HEK293 (cell line): ENCODE data around the gene METTL2B.

Source experiments
- CTCF ChIA-PET: fragments of 350-600 bp; formaldehyde crosslinking; extraction: SDS; loops from one replicate; lab custom pipeline; 2021; ENCODE audit warnings: antibody characterized with exemption; lab: Yijun Ruan, JAX
- POLR2A ChIA-PET: fragments of 300-600 bp; formaldehyde crosslinking; extraction: SDS; loops from one replicate; lab custom pipeline; 2020; ENCODE audit warnings: antibody characterized with exemption, inconsistent platforms; lab: Yijun Ruan, JAX
- H3K27ac ChIP-seq: fragments of 200-500 bp; sonication (Bioruptor generic); 2 replicates; pipeline ENCODE4 v1.5.1; 2014; ENCODE audit warnings: low read depth, low read length, control low read depth, inconsistent platforms; ENCODE audit errors: extremely low read depth
- H3K36me3 ChIP-seq, 2 experiments: fragments of 200-500 bp in 1 of 2; sonication (Bioruptor generic) in 1 of 2; 1 replicate in 1 of 2; 2 replicates in 1 of 2; pipeline ENCODE4 v1.5.1; 2014 to 2017; ENCODE audit warnings: inconsistent platforms in 2 of 2, low read length in 2 of 2; ENCODE audit not compliant: control insufficient read depth in 2 of 2, insufficient read depth in 1 of 2
- H3K4me1 ChIP-seq: fragments of 200-500 bp; sonication (Bioruptor generic); 2 replicates; pipeline ENCODE4 v1.5.1; 2014; ENCODE audit warnings: mild to moderate bottlenecking, low read length, inconsistent platforms; ENCODE audit not compliant: control insufficient read depth, insufficient read depth
- H3K4me3 ChIP-seq: 2 replicates; pipeline ENCODE4 v1.5.1; 2011; ENCODE audit warnings: low read depth, mild to moderate bottlenecking, control low read depth, low read length, moderate library complexity
- H3K9me3 ChIP-seq: fragments of 200-500 bp; sonication (Bioruptor generic); 2 replicates; pipeline ENCODE4 v1.5.1; 2014; ENCODE audit warnings: low read depth, low read length, inconsistent platforms; ENCODE audit not compliant: control insufficient read depth, insufficient read depth
- FEZF1 ChIP-seq: fragments of 450-650 bp; formaldehyde crosslinking; IDR thresholded peaks from 2 replicates; pipeline ENCODE4 v1.5.1; 2016; ENCODE audit warnings: missing biosample characterization, missing genetic modification characterization
- OVOL3 ChIP-seq: fragments of 450-650 bp; formaldehyde crosslinking; IDR thresholded peaks from 2 replicates; pipeline ENCODE4 v1.5.1; 2016; ENCODE audit warnings: missing biosample characterization, missing genetic modification characterization
- WT1 ChIP-seq: fragments of 450-650 bp; formaldehyde crosslinking; IDR thresholded peaks from 2 replicates; pipeline ENCODE4 v1.5.1; 2016; ENCODE audit warnings: missing biosample characterization, missing genetic modification characterization
- ZFP69B ChIP-seq: fragments of 450-650 bp; formaldehyde crosslinking; IDR thresholded peaks from 2 replicates; pipeline ENCODE4 v1.5.1; 2016; ENCODE audit warnings: missing biosample characterization, missing genetic modification characterization
- ZNF157 ChIP-seq: fragments of 450-650 bp; formaldehyde crosslinking; IDR thresholded peaks from 2 replicates; pipeline ENCODE4 v1.5.1; 2016; ENCODE audit warnings: missing biosample characterization, missing genetic modification characterization
- ZNF175 ChIP-seq: fragments of 450-650 bp; formaldehyde crosslinking; IDR thresholded peaks from 2 replicates; pipeline ENCODE4 v1.5.1; 2016; ENCODE audit warnings: missing biosample characterization, missing genetic modification characterization
- ZNF2 ChIP-seq: fragments of 450-650 bp; formaldehyde crosslinking; IDR thresholded peaks from 2 replicates; pipeline ENCODE4 v1.5.1; 2016; ENCODE audit warnings: missing biosample characterization, missing genetic modification characterization
- ZNF292 ChIP-seq: fragments of 450-650 bp; formaldehyde crosslinking; IDR thresholded peaks from 2 replicates; pipeline ENCODE4 v1.5.1; 2016; ENCODE audit warnings: low read depth, missing biosample characterization, missing genetic modification characterization, borderline replicate concordance
- ZNF341 ChIP-seq: fragments of 450-650 bp; formaldehyde crosslinking; IDR thresholded peaks from 2 replicates; pipeline ENCODE4; 2016; ENCODE audit warnings: low read depth, missing biosample characterization, missing genetic modification characterization
- ZNF366 ChIP-seq: fragments of 450-650 bp; formaldehyde crosslinking; conservative IDR thresholded peaks from 2 replicates; pipeline ENCODE4 v1.5.1; 2016; ENCODE audit warnings: missing biosample characterization, missing genetic modification characterization
- ZNF473 ChIP-seq: fragments of 450-650 bp; formaldehyde crosslinking; IDR thresholded peaks from 2 replicates; pipeline ENCODE4 v1.5.1; 2017; ENCODE audit warnings: missing biosample characterization, missing genetic modification characterization
- ZNF610 ChIP-seq: fragments of 450-650 bp; formaldehyde crosslinking; IDR thresholded peaks from 2 replicates; pipeline ENCODE4 v1.5.1; 2016; ENCODE audit warnings: missing biosample characterization, missing genetic modification characterization, borderline replicate concordance
- ZNF621 ChIP-seq: fragments of 450-650 bp; formaldehyde crosslinking; IDR thresholded peaks from 2 replicates; pipeline ENCODE4 v1.5.1; 2017; ENCODE audit warnings: missing biosample characterization, missing genetic modification characterization
- ZNF658 ChIP-seq: fragments of 450-650 bp; formaldehyde crosslinking; IDR thresholded peaks from 2 replicates; pipeline ENCODE4; 2016; ENCODE audit warnings: missing biosample characterization, missing genetic modification characterization
- TF ChIP-seq, protein P1 (sequence below): sonication (generic); formaldehyde crosslinking; IDR thresholded peaks from 2 replicates; pipeline ENCODE4 v1.8.1; 2022; ENCODE audit warnings: mild to moderate bottlenecking, moderate library complexity, missing genetic modification reagents
- TF ChIP-seq, protein P2 (sequence below): fragments of 450-650 bp; formaldehyde crosslinking; IDR thresholded peaks from 2 replicates; pipeline ENCODE4 v1.5.1; 2016; ENCODE audit warnings: missing biosample characterization, missing genetic modification characterization, borderline replicate concordance
- TF ChIP-seq, protein P3 (sequence below): fragments of 450-650 bp; formaldehyde crosslinking; IDR thresholded peaks from 2 replicates; pipeline ENCODE4 v1.5.1; 2017; ENCODE audit warnings: missing biosample characterization, mild to moderate bottlenecking, missing genetic modification characterization, moderate library complexity
- TF ChIP-seq, protein P4 (sequence below): fragments of 450-650 bp; IDR thresholded peaks from 2 replicates; pipeline ENCODE4 v1.5.1; 2018; ENCODE audit warnings: missing biosample characterization, missing genetic modification characterization
- TF ChIP-seq, protein P5 (sequence below): fragments of 450-650 bp; formaldehyde crosslinking; IDR thresholded peaks from 2 replicates; pipeline ENCODE4 v1.5.1; 2016; ENCODE audit warnings: missing biosample characterization, missing genetic modification characterization
- TF ChIP-seq, protein P6 (sequence below): fragments of 450-650 bp; formaldehyde crosslinking; IDR thresholded peaks from 2 replicates; pipeline ENCODE4; 2016; ENCODE audit warnings: missing biosample characterization, missing genetic modification characterization

The METTL2B gene

DNA sequence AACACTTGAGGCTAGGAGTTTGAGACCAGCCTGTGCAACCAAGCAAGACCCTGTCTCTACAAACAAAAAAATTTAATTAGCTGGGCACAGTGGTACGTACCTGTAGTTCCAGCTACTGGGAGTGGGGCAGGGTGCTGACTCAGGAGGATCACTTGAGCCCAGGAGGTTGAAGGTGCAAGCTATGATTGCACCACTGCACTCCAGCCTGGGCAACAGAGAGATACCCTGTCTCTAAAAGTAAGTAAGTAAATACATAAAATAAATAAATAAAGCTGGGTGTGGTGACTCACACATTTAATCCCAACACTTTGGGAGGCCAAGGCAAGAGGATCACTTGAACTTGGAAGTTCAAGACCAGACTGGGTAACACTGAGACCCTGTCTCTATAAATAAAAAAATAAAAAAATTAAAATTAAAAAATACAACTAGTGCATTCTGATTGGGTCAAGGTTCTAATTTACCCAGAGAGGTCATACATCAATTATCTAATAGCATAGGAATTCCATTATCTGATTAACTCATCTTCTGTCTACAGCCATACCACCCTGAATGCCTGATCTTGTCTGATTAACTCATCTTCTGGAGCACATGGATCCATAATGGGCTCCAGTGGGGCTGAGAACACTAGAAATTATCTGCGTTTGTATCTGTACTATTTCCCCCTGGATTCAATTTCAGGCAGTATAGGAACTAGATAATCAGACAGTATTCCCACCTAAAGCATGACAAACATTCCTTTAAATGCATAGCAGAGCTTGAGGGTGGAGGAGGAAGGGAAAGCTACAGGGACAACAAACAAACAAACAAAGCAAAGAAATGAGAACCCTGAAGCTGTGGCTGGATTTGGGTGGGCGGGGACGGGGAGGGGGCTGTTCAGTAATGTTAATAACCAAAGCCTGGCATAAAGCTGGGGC, 41.9 kb upstream of the METTL2B start (continued):
- TF ChIP-seq, protein P1, sequence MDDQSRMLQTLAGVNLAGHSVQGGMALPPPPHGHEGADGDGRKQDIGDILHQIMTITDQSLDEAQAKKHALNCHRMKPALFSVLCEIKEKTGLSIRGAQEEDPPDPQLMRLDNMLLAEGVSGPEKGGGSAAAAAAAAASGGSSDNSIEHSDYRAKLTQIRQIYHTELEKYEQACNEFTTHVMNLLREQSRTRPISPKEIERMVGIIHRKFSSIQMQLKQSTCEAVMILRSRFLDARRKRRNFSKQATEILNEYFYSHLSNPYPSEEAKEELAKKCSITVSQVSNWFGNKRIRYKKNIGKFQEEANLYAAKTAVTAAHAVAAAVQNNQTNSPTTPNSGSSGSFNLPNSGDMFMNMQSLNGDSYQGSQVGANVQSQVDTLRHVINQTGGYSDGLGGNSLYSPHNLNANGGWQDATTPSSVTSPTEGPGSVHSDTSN, result no peak
- TF ChIP-seq, protein P2, sequence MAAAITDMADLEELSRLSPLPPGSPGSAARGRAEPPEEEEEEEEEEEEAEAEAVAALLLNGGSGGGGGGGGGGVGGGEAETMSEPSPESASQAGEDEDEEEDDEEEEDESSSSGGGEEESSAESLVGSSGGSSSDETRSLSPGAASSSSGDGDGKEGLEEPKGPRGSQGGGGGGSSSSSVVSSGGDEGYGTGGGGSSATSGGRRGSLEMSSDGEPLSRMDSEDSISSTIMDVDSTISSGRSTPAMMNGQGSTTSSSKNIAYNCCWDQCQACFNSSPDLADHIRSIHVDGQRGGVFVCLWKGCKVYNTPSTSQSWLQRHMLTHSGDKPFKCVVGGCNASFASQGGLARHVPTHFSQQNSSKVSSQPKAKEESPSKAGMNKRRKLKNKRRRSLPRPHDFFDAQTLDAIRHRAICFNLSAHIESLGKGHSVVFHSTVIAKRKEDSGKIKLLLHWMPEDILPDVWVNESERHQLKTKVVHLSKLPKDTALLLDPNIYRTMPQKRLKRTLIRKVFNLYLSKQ, result no peak
- TF ChIP-seq FEZF1 (tag by site-specific recombination) (no peak), ZNF2 (no peak), ZNF621 (tag by site-specific recombination) (no peak), WT1 (tag by site-specific recombination) (no peak)
- TF ChIP-seq, protein P3, sequence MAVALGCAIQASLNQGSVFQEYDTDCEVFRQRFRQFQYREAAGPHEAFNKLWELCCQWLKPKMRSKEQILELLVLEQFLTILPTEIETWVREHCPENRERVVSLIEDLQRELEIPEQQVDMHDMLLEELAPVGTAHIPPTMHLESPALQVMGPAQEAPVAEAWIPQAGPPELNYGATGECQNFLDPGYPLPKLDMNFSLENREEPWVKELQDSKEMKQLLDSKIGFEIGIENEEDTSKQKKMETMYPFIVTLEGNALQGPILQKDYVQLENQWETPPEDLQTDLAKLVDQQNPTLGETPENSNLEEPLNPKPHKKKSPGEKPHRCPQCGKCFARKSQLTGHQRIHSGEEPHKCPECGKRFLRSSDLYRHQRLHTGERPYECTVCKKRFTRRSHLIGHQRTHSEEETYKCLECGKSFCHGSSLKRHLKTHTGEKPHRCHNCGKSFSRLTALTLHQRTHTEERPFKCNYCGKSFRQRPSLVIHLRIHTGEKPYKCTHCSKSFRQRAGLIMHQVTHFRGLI (tag by site-specific recombination), result no peak
- TF ChIP-seq, protein P4, sequence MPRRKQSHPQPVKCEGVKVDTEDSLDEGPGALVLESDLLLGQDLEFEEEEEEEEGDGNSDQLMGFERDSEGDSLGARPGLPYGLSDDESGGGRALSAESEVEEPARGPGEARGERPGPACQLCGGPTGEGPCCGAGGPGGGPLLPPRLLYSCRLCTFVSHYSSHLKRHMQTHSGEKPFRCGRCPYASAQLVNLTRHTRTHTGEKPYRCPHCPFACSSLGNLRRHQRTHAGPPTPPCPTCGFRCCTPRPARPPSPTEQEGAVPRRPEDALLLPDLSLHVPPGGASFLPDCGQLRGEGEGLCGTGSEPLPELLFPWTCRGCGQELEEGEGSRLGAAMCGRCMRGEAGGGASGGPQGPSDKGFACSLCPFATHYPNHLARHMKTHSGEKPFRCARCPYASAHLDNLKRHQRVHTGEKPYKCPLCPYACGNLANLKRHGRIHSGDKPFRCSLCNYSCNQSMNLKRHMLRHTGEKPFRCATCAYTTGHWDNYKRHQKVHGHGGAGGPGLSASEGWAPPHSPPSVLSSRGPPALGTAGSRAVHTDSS (tag by site-specific recombination), result no peak
- TF ChIP-seq, protein P5, sequence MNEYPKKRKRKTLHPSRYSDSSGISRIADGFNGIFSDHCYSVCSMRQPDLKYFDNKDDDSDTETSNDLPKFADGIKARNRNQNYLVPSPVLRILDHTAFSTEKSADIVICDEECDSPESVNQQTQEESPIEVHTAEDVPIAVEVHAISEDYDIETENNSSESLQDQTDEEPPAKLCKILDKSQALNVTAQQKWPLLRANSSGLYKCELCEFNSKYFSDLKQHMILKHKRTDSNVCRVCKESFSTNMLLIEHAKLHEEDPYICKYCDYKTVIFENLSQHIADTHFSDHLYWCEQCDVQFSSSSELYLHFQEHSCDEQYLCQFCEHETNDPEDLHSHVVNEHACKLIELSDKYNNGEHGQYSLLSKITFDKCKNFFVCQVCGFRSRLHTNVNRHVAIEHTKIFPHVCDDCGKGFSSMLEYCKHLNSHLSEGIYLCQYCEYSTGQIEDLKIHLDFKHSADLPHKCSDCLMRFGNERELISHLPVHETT, result no peak

DNA sequence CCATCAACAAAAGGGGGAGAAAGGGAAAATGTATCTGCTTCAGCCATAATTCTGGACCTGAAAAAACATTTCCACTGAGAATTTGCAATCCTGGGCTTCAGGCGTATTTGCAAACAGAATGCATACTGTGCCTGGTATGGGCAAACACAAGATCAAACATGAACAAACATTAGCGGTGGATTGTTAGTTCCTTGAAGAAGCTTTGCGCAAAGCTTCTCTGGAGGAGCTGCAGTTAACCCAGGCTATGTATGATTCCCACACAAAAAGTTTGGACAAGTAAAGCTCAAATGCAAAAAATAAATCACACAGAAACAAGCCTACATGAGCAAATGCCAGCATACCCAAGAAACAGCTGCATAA, 41.2 kb upstream of the METTL2B start:
- Histone ChIP-seq H3K4me1 (no peaks in the 10 kb centered on the region), H3K36me3 (no peaks in the 10 kb centered on the region), H3K27ac (no peak overlapping the region), H3K9me3 (no peaks in the 10 kb centered on the region), H3K4me3 (no peak overlapping the region)
- CTCF ChIA-PET, result interaction anchor here (0.8 to 5.1 kb wide), 5 partner anchors 8 to 37 kb away, joined by 3 to 35 read pairs (median 5); no protein-coding TSS in a partner anchor
- POLR2A ChIA-PET, result no interaction called here
- no peak for TF ChIP-seq ZNF658 (tag by site-specific recombination)
- TF ChIP-seq OVOL3 (tag by site-specific recombination), result no peak
- no peak for TF ChIP-seq ZFP69B
- no peak for TF ChIP-seq ZNF292 (tag by site-specific recombination)
- TF ChIP-seq ZNF341 (tag by site-specific recombination), result no peak
- TF ChIP-seq ZNF366, result no peak
- no peak for TF ChIP-seq ZNF157
- no peak for TF ChIP-seq ZNF610 (tag by site-specific recombination)
- TF ChIP-seq, protein P6, sequence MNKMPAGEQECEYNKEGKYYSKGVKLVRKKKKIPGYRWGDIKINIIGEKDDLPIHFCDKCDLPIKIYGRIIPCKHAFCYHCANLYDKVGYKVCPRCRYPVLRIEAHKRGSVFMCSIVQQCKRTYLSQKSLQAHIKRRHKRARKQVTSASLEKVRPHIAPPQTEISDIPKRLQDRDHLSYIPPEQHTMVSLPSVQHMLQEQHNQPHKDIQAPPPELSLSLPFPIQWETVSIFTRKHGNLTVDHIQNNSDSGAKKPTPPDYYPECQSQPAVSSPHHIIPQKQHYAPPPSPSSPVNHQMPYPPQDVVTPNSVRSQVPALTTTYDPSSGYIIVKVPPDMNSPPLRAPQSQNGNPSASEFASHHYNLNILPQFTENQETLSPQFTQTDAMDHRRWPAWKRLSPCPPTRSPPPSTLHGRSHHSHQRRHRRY (tag by site-specific recombination), result no peak
- no peak for TF ChIP-seq ZNF175 (tag by site-specific recombination)
- TF ChIP-seq ZNF473 (tag by site-specific recombination), result no peak
